ENCODE results near the gene PPP1R17.

Gene PPP1R17

GRCh38 chr7:31664890-31665289 lies 22.1 kb upstream of the PPP1R17 start:
- no peak for ATAC-seq (ENCODE audit: low read depth)

DNA sequence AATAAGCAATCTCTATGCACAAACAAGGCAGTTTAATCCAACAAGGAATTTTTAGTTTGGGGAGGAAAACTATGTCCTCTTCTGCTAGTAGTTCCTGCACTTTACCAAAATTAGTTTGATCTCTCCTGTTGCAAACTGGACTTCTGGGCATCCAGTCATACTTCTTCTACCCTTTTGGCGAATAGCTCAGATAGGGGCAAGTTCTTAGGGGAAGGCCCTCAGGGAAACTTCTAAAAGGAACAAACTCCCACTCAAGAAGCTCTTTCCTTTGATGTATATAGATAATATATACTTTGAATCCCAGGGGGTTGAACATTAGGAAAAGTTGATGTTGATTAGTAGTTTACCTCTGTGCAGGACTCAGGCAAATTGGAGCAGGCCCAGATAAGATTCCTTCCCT lies 21.5 kb upstream of the PPP1R17 start:
- TF ChIP-seq, protein P1, sequence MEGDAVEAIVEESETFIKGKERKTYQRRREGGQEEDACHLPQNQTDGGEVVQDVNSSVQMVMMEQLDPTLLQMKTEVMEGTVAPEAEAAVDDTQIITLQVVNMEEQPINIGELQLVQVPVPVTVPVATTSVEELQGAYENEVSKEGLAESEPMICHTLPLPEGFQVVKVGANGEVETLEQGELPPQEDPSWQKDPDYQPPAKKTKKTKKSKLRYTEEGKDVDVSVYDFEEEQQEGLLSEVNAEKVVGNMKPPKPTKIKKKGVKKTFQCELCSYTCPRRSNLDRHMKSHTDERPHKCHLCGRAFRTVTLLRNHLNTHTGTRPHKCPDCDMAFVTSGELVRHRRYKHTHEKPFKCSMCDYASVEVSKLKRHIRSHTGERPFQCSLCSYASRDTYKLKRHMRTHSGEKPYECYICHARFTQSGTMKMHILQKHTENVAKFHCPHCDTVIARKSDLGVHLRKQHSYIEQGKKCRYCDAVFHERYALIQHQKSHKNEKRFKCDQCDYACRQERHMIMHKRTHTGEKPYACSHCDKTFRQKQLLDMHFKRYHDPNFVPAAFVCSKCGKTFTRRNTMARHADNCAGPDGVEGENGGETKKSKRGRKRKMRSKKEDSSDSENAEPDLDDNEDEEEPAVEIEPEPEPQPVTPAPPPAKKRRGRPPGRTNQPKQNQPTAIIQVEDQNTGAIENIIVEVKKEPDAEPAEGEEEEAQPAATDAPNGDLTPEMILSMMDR (IDR thresholded peaks at IDR 0.05; ENCODE audit: poor library complexity, severe bottlenecking) = no peak
- Histone ChIP-seq H3K36me3 (ENCODE audit: low read depth) (no peaks in the 10 kb centered on the region), H3K9me3 (ENCODE audit: severe bottlenecking) (no peaks in the 10 kb centered on the region), H3K27me3 (ENCODE audit: insufficient read depth, poor library complexity, severe bottlenecking) (peaks cover 4% of the 10 kb centered on the region), H3K4me1 (ENCODE audit: insufficient read depth, poor library complexity, severe bottlenecking) (no peaks in the 10 kb centered on the region), H3K27ac (ENCODE audit: poor library complexity, severe bottlenecking) (no peak overlapping the region), H3K4me3 (ENCODE audit: severe bottlenecking) (no peak overlapping the region)
- ATAC-seq (ENCODE audit: low read depth) = no peak
- DNase-seq (ENCODE audit: low spot score) = no peak

More at GRCh38 chr7:31664890-31665289, 22.1 kb upstream of the PPP1R17 start:
- Histone ChIP-seq H3K27ac (ENCODE audit: poor library complexity, severe bottlenecking) (no peak overlapping the region), H3K9me3 (ENCODE audit: severe bottlenecking) (no peaks in the 10 kb centered on the region), H3K36me3 (ENCODE audit: low read depth) (no peaks in the 10 kb centered on the region), H3K4me3 (ENCODE audit: severe bottlenecking) (no peak overlapping the region), H3K27me3 (ENCODE audit: insufficient read depth, poor library complexity, severe bottlenecking) (peaks cover 4% of the 10 kb centered on the region), H3K4me1 (ENCODE audit: insufficient read depth, poor library complexity, severe bottlenecking) (no peaks in the 10 kb centered on the region)
- no peak for DNase-seq (ENCODE audit: low spot score)
- TF ChIP-seq, protein P1 (IDR thresholded peaks at IDR 0.05; ENCODE audit: poor library complexity, severe bottlenecking) = no peak

- Histone ChIP-seq H3K4me1 (ENCODE audit: insufficient read depth, poor library complexity, severe bottlenecking) (no peaks in the 10 kb centered on the region), H3K27ac (ENCODE audit: poor library complexity, severe bottlenecking) (no peak overlapping the region), H3K9me3 (ENCODE audit: severe bottlenecking) (no peaks in the 10 kb centered on the region), H3K4me3 (ENCODE audit: severe bottlenecking) (no peak overlapping the region), H3K27me3 (ENCODE audit: insufficient read depth, poor library complexity, severe bottlenecking) (peaks cover 4% of the 10 kb centered on the region), H3K36me3 (ENCODE audit: low read depth) (no peaks in the 10 kb centered on the region)
- DNase-seq (ENCODE audit: low spot score) = no peak
- ATAC-seq (ENCODE audit: low read depth) = no peak
- TF ChIP-seq, protein P1 (IDR thresholded peaks at IDR 0.05; ENCODE audit: poor library complexity, severe bottlenecking) = no peak
Observed at GRCh38 chr7:31669461-31669860, 17.6 kb upstream of the PPP1R17 start.

DNA sequence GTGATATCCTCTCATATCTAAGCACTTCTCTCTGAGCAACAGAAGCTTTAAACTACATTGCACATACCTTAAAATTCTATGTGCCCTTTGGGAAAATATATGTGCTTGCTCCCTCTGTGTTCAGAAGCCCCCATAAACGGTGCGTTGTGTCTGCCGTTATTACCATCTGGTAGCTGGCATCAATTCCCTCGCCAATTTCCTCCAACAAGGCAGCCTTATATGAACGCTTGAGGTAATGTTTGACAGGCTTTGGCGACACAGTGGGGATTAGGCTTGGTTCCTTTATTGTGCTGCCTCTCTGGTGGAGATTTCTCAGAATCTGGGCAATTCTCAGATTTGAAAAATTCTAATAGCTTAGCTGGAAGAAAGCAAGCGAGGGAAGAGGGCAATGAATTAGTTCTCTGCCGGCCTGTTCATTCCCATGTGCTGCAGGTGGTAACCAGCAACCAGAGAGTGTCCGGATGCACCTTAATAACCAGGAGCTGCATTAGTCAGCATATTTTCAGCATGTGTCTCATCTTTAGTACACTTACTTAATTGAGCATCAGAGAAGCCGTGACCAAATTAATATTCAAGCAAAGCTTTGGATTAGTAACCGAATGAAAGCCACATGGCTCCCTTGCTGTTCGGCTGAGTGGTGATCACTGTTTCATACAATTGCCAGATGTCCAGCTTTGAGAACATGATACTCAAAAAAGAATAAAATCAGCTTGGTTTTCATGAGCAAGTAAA lies 7.3 kb upstream of the PPP1R17 start:
- no peaks in the 10 kb centered on the region for H3K4me1 ChIP-seq (ENCODE audit: insufficient read depth, poor library complexity, severe bottlenecking)
- peaks cover 19% of the 10 kb centered on the region for H3K27me3 ChIP-seq (ENCODE audit: insufficient read depth, poor library complexity, severe bottlenecking)
- no peak overlapping the region for H3K4me3 ChIP-seq (ENCODE audit: severe bottlenecking)
- DNase-seq (ENCODE audit: low spot score) (no peak), ATAC-seq (ENCODE audit: low read depth) (no peak)
- TF ChIP-seq, protein P1 (IDR thresholded peaks at IDR 0.05; ENCODE audit: poor library complexity, severe bottlenecking) = no peak
- H3K36me3 ChIP-seq (ENCODE audit: low read depth) = no peaks in the 10 kb centered on the region
- H3K9me3 ChIP-seq (ENCODE audit: severe bottlenecking) = no peaks in the 10 kb centered on the region
- no peak overlapping the region for H3K27ac ChIP-seq (ENCODE audit: poor library complexity, severe bottlenecking)
